ENCODE data around the gene KRT34.

KRT34 gene

DNA sequence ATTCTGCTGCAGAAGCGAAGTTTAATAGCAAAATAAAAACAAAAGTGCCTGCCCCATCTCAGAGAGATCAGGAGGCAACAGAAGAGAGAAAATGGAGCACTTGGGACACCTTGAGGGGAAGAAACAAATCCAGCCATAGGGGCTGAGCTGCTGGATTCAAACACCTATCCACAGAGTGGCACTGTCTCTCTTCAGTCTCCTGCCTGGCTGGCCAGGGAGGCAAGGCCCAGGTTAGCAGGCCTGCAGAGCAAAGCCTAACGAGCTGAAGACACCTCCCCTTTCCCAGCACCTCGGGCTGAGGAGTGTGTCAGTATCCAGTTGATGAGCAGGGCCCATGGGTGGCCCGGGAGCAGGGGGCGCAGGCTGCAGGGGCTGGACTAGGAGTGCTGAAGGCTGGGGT is 24.1 kb upstream of the KRT34 start (continued):
- TF ChIP-seq, protein P1, sequence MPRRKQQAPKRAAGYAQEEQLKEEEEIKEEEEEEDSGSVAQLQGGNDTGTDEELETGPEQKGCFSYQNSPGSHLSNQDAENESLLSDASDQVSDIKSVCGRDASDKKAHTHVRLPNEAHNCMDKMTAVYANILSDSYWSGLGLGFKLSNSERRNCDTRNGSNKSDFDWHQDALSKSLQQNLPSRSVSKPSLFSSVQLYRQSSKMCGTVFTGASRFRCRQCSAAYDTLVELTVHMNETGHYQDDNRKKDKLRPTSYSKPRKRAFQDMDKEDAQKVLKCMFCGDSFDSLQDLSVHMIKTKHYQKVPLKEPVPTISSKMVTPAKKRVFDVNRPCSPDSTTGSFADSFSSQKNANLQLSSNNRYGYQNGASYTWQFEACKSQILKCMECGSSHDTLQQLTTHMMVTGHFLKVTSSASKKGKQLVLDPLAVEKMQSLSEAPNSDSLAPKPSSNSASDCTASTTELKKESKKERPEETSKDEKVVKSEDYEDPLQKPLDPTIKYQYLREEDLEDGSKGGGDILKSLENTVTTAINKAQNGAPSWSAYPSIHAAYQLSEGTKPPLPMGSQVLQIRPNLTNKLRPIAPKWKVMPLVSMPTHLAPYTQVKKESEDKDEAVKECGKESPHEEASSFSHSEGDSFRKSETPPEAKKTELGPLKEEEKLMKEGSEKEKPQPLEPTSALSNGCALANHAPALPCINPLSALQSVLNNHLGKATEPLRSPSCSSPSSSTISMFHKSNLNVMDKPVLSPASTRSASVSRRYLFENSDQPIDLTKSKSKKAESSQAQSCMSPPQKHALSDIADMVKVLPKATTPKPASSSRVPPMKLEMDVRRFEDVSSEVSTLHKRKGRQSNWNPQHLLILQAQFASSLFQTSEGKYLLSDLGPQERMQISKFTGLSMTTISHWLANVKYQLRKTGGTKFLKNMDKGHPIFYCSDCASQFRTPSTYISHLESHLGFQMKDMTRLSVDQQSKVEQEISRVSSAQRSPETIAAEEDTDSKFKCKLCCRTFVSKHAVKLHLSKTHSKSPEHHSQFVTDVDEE (CRISPR knock-in tag; IDR thresholded peaks at IDR 0.05): no peak

DNA sequence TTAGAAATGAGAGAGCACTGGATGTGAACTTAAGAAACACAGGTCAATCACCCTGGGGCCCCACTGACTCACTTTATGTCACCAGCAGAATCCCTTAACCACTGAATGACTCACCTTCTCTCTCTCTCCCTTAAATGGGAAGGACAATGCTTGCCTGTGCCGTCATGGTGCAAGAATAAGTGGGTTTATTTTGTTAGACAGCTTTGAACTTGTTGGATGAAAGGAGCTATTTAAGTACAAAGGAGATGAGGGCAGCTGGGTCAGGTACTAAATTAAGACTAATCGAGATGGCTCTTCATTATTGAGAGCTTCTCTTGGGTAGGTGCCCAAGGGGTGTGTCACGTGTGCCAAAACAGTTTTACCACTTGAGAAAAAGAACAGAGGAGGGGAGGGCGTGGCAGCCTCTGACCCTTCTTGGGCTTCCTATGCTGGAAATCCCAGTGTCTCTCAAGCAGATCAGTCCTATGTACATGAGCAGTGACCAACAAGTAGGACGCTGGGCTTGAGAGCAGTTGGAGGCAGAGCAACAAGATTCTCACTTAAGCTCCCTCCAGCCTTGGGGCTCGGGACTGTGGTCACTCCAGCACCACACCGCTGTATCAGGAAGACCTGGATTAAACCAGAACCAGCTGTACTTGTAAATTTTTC is 22.0 kb upstream of the KRT34 start:
- no peak for TF ChIP-seq ZFP3 (CRISPR knock-in tag; IDR thresholded peaks at IDR 0.05)
- TF ChIP-seq, protein P2, sequence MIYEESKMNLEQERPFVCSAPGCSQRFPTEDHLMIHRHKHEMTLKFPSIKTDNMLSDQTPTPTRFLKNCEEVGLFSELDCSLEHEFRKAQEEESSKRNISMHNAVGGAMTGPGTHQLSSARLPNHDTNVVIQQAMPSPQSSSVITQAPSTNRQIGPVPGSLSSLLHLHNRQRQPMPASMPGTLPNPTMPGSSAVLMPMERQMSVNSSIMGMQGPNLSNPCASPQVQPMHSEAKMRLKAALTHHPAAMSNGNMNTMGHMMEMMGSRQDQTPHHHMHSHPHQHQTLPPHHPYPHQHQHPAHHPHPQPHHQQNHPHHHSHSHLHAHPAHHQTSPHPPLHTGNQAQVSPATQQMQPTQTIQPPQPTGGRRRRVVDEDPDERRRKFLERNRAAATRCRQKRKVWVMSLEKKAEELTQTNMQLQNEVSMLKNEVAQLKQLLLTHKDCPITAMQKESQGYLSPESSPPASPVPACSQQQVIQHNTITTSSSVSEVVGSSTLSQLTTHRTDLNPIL (CRISPR knock-in tag; IDR thresholded peaks at IDR 0.05; ENCODE audit: low read depth): no peak
- no peak for TF ChIP-seq ZFP30 (CRISPR knock-in tag; IDR thresholded peaks at IDR 0.05)
- TF ChIP-seq ZNF70 (CRISPR knock-in tag; IDR thresholded peaks at IDR 0.05): no peak
- TF ChIP-seq, protein P1 (CRISPR knock-in tag; IDR thresholded peaks at IDR 0.05): no peak
- TF ChIP-seq TOX (CRISPR knock-in tag; IDR thresholded peaks at IDR 0.05; ENCODE audit: borderline replicate concordance): no peak
- TF ChIP-seq ZNF565 (CRISPR knock-in tag; conservative IDR thresholded peaks at IDR 0.05; ENCODE audit: low read depth): no peak
- no peak for TF ChIP-seq CSDC2 (CRISPR knock-in tag; IDR thresholded peaks at IDR 0.05)
- no peak for TF ChIP-seq ZC3H10 (CRISPR knock-in tag; IDR thresholded peaks at IDR 0.05)
- no peak for TF ChIP-seq TCF4 (CRISPR knock-in tag; IDR thresholded peaks at IDR 0.05; ENCODE audit: borderline replicate concordance)
- no peak for TF ChIP-seq ZNF8 (CRISPR knock-in tag; IDR thresholded peaks at IDR 0.05)
- no peak for TF ChIP-seq OSR1 (CRISPR knock-in tag; IDR thresholded peaks at IDR 0.05)
- no peak for TF ChIP-seq BACH2 (CRISPR knock-in tag; IDR thresholded peaks at IDR 0.05; ENCODE audit: borderline replicate concordance)
- TF ChIP-seq SNAI2 (CRISPR knock-in tag; IDR thresholded peaks at IDR 0.05): no peak
- no peak for TF ChIP-seq RARB (CRISPR knock-in tag; IDR thresholded peaks at IDR 0.05)
- ATAC-seq: peak; percentile 69

DNA sequence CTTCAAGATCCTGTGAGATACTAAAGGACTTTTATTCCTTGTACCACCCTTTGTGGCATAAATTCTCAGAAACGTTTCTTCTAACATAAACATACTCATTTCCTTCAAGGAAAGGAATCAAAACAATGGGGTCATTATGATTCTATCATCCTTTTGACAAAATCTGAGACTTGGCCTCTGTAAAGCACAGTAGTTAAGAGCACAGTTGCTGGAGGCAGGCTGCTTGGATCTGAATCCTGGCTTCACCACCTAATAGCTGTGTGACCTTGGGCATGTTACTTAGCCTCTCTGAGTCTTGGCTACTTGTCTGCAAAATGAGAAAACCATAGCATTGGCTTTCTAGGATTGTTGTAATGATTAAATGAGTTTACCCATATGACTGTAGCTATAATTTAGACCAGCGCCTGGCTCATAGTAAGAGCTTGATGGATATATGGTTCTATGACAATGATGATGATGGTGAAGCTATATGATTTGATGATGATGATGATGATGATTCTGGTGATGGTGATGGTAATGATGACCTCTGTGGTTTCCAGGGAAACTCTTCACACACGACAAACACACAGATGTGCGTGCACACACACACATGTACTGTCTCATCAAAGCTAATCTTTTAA is 21.4 kb upstream of the KRT34 start:
- TF ChIP-seq ZNF565 (CRISPR knock-in tag; conservative IDR thresholded peaks at IDR 0.05; ENCODE audit: low read depth): no peak
- no peak for TF ChIP-seq ZC3H10 (CRISPR knock-in tag; IDR thresholded peaks at IDR 0.05)
- TF ChIP-seq, protein P3, sequence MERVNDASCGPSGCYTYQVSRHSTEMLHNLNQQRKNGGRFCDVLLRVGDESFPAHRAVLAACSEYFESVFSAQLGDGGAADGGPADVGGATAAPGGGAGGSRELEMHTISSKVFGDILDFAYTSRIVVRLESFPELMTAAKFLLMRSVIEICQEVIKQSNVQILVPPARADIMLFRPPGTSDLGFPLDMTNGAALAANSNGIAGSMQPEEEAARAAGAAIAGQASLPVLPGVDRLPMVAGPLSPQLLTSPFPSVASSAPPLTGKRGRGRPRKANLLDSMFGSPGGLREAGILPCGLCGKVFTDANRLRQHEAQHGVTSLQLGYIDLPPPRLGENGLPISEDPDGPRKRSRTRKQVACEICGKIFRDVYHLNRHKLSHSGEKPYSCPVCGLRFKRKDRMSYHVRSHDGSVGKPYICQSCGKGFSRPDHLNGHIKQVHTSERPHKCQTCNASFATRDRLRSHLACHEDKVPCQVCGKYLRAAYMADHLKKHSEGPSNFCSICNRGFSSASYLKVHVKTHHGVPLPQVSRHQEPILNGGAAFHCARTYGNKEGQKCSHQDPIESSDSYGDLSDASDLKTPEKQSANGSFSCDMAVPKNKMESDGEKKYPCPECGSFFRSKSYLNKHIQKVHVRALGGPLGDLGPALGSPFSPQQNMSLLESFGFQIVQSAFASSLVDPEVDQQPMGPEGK (CRISPR knock-in tag; IDR thresholded peaks at IDR 0.05; ENCODE audit: borderline replicate concordance): no peak
- no peak for ATAC-seq

DNA sequence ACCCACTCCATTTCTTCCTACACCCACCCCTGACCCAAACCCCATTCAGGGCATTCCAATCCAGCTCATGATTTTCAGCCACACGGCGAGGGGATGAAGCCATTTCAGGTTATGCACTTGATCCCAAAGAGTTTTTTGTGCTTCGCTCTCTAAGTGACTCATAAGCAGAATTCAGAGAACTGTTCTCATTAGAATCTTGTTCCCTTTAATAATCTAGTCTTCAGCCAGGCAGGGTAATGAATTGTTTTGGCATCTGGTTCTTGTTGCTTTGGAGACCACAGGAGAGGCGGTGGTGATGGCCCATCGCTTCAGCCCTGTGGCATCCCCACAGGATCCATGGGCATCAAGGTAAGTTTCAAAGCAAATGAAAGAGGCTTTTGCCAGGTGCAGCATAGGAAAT is 20.1 kb upstream of the KRT34 start:
- no peak for TF ChIP-seq ARNTL (CRISPR knock-in tag; IDR thresholded peaks at IDR 0.05; ENCODE audit: borderline replicate concordance, low read depth)
- TF ChIP-seq, protein P4, sequence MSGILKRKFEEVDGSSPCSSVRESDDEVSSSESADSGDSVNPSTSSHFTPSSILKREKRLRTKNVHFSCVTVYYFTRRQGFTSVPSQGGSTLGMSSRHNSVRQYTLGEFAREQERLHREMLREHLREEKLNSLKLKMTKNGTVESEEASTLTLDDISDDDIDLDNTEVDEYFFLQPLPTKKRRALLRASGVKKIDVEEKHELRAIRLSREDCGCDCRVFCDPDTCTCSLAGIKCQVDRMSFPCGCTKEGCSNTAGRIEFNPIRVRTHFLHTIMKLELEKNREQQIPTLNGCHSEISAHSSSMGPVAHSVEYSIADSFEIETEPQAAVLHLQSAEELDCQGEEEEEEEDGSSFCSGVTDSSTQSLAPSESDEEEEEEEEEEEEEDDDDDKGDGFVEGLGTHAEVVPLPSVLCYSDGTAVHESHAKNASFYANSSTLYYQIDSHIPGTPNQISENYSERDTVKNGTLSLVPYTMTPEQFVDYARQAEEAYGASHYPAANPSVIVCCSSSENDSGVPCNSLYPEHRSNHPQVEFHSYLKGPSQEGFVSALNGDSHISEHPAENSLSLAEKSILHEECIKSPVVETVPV (CRISPR knock-in tag; IDR thresholded peaks at IDR 0.05): no peak
- TF ChIP-seq, protein P5, sequence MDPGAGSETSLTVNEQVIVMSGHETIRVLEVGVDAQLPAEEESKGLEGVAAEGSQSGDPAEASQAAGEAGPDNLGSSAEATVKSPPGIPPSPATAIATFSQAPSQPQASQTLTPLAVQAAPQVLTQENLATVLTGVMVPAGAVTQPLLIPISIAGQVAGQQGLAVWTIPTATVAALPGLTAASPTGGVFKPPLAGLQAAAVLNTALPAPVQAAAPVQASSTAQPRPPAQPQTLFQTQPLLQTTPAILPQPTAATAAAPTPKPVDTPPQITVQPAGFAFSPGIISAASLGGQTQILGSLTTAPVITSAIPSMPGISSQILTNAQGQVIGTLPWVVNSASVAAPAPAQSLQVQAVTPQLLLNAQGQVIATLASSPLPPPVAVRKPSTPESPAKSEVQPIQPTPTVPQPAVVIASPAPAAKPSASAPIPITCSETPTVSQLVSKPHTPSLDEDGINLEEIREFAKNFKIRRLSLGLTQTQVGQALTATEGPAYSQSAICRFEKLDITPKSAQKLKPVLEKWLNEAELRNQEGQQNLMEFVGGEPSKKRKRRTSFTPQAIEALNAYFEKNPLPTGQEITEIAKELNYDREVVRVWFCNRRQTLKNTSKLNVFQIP (CRISPR knock-in tag; IDR thresholded peaks at IDR 0.05; ENCODE audit: borderline replicate concordance, low read depth): no peak
- TF ChIP-seq SNAI2 (CRISPR knock-in tag; IDR thresholded peaks at IDR 0.05): no peak
- no peak for TF ChIP-seq ZNF70 (CRISPR knock-in tag; IDR thresholded peaks at IDR 0.05)
- no peak for TF ChIP-seq ZC3H10 (CRISPR knock-in tag; IDR thresholded peaks at IDR 0.05)
- TF ChIP-seq, protein P3 (CRISPR knock-in tag; IDR thresholded peaks at IDR 0.05; ENCODE audit: borderline replicate concordance): no peak
- TF ChIP-seq ZNF565 (CRISPR knock-in tag; conservative IDR thresholded peaks at IDR 0.05; ENCODE audit: low read depth): no peak
- TF ChIP-seq PPARA (CRISPR knock-in tag; IDR thresholded peaks at IDR 0.05; ENCODE audit: borderline replicate concordance): no peak
- no peak for TF ChIP-seq OSR1 (CRISPR knock-in tag; IDR thresholded peaks at IDR 0.05)

More for the DNA sequence above, 20.1 kb upstream of the KRT34 start:
- ATAC-seq: no peak

Measured in SK-N-SH treated with all-trans-retinoic acid at 6 μM for 48 hours (cell line).